VCaP (cell line): Measurements from ENCODE around the gene PDE4D.

ENCODE experiments used
- H3K27ac ChIP-seq: fragments of 450-650 bp; 2 replicates; pipeline ENCODE4 v1.5.1; 2017
- CTCF ChIP-seq: fragments of 450-650 bp; conservative IDR thresholded peaks from 2 replicates; pipeline ENCODE4 v1.5.1; 2017; ENCODE audit warnings: mild to moderate bottlenecking, moderate library complexity

Gene PDE4D

GRCh38 chr5:59260200-59260599 is 633.3 kb downstream of the PDE4D start:
- H3K27ac ChIP-seq = no peak overlapping the region
- TF ChIP-seq CTCF = no peak

GRCh38 chr5:59259237-59259636 is 634.3 kb downstream of the PDE4D start:
- no peak overlapping the region for H3K27ac ChIP-seq
- TF ChIP-seq CTCF = no peak

- no peak overlapping the region for H3K27ac ChIP-seq
- TF ChIP-seq CTCF = no peak
Observed at GRCh38 chr5:59257488-59258400, 635.8 kb downstream of the PDE4D start.

GRCh38 chr5:59256331-59256730 is 637.2 kb downstream of the PDE4D start:
- no peak for TF ChIP-seq CTCF
- no peak overlapping the region for H3K27ac ChIP-seq

- H3K27ac ChIP-seq = no peak overlapping the region
- TF ChIP-seq CTCF = no peak
Observed at GRCh38 chr5:59254055-59254687, 639.4 kb downstream of the PDE4D start.

GRCh38 chr5:59253625-59254024 is 639.9 kb downstream of the PDE4D start:
- no peak for TF ChIP-seq CTCF
- H3K27ac ChIP-seq = no peak overlapping the region

GRCh38 chr5:59251627-59252026 is 641.9 kb downstream of the PDE4D start:
- TF ChIP-seq CTCF = no peak
- H3K27ac ChIP-seq = no peak overlapping the region
